GM12874 (cell line): ENCODE data around the gene DENND1A.

Experiments
- CTCF ChIP-seq: IDR thresholded peaks from 2 replicates; pipeline ENCODE4 v1.5.1; 2011; ENCODE audit warnings: low read depth, mild to moderate bottlenecking, control low read depth, low read length, moderate library complexity; ENCODE audit not compliant: insufficient read depth

The DENND1A gene

GRCh38 chr9:123843703-123844102 lies 86.2 kb downstream of the DENND1A start:
- TF ChIP-seq CTCF = no peak

DNA sequence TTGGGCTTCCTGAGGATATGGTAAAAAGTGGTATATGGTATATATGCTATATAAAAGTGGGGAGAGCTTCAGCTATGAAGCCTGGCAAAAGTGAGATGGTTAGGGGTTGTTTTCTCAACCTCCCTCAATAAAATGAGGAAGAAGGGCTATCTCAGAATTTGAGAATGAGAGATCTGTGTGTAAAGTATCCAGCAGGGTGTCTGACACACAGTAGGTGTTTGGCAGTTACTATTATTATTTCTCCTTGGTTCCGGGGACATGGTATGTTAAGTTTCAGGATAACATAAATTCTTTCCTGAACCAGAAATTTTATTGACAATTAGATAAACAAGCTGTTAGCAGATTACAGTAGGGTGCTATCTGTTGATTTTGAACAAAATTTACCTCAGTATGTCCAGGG lies 94.1 kb downstream of the DENND1A start:
- TF ChIP-seq CTCF = no peak

DNA sequence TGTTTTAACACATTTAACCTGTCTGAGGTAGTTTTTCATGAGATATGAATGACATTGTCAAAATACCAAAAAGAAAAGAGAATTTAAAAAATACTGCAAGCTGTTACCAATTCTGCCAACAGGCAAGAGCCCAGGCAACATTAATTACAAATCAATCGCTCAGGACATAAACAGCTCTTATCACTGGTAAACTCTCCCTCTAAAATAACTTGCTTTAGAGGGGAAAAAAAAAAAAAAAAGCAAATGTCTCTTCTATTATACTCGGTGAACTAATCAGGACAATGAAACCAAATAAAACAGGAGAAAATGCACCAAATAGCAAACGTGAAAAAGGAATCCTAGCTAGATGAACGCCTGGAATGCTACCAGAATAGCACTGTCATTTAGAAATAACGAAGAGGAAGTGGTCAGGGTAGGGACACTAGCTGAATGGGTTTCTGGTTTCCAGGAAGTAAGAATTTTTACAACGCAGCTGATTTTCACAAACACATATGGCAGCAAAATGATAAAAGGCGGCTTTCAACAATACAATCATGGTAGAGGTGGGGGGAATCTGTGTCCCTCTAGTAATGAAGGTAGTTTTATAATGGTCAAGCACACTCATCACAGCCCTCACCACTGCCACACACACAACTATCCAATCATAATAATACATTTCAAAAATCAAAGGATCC lies 94.9 kb downstream of the DENND1A start:
- TF ChIP-seq CTCF = no peak

DNA sequence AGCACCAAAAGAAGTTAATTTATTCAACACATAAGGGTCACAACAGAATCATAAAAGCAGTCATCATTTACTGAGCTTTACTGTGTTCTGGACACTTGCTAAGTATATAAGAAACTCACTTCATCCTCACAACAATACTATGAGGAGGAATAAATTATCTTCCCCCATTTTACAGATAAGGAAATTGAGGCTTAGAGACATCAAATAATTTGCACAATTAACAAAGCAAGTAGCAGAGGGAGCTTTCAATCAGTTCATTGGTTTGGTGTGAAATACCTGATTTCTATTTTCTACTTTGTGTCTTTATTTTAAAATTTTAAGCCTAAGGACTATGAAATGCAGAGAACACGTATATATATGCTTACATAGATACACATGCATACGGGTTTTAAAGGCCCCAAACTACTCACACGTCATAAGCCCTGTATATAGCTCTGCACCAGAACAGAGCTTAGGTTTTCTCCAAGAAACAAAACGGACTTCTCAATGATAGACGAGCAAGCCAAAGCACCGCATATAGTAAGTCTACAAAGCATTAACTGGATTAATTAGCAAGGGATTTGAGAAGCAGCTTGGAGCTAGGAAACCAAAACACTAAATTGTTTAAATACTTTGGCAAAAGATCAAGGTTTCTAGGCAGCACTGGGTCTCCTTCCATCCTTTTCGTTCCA lies 95.6 kb downstream of the DENND1A start:
- no peak for TF ChIP-seq CTCF

GRCh38 chr9:123832858-123833650 lies 96.9 kb downstream of the DENND1A start:
- no peak for TF ChIP-seq CTCF

GRCh38 chr9:123832176-123832575 lies 97.8 kb downstream of the DENND1A start:
- TF ChIP-seq CTCF = no peak

- TF ChIP-seq CTCF = no peak
These were observed 101.5 kb downstream of the DENND1A start for GRCh38 chr9:123828449-123828848.
